ENCODE results near the gene STAU1. TPM values are rescaled to one million over a fixed set of nuclear protein-coding genes. Genes with fewer than 3 reads are reported as not detected.

STAU1 gene
- total and polyA plus RNA-seq, 4 donors, result 53.5 to 89.2 (median 65.2) TPM

DNA sequence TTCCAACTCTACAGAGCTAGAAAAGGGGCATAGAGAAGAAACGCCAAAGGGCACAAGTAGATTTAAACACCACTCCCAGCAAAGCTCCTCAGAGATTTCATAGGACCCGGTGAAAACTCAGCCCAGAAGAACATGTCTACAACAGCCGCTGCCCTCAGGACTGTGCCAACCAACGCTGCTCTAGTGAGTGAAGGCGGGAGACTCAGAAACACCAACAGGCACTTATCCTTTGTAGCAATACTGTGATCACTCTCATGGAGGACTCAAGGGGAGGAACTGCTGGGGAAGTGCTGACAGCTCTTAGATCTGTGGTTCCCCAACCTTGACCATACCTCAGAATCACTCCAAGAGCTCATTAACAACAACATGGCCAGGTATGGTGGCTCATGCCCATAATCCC is 39.5 kb downstream of the STAU1 start (continued):
- TF ChIP-seq, protein P1, sequence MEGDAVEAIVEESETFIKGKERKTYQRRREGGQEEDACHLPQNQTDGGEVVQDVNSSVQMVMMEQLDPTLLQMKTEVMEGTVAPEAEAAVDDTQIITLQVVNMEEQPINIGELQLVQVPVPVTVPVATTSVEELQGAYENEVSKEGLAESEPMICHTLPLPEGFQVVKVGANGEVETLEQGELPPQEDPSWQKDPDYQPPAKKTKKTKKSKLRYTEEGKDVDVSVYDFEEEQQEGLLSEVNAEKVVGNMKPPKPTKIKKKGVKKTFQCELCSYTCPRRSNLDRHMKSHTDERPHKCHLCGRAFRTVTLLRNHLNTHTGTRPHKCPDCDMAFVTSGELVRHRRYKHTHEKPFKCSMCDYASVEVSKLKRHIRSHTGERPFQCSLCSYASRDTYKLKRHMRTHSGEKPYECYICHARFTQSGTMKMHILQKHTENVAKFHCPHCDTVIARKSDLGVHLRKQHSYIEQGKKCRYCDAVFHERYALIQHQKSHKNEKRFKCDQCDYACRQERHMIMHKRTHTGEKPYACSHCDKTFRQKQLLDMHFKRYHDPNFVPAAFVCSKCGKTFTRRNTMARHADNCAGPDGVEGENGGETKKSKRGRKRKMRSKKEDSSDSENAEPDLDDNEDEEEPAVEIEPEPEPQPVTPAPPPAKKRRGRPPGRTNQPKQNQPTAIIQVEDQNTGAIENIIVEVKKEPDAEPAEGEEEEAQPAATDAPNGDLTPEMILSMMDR (IDR thresholded peaks at IDR 0.05; ENCODE audit: low read depth, low read length, missing input control), result no peak

DNA sequence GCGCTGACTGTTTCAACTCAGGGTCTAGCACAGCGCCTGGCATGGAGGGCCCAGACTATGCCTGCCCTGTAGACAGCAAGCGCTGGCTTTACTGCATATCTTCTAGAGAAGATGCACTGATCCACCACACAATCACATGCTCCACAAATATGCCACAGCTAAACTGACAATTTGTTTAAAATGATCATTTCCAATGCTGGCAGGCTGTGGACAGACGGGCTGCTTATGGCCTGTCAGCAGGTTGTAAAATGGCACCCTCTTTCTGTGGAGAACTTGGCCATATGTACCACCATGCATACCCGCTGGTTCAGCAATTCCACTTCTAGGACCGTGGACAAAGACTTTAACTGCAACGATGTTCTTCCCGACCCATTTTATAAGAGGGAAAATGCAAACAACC is 40.8 kb downstream of the STAU1 start:
- no peak overlapping the region for H3K27ac ChIP-seq (ENCODE audit: low read depth in 1 of 2, low read length in 2 of 2)
- H3K9ac ChIP-seq (ENCODE audit: low read depth in 1 of 2, low read length in 2 of 2), result no peak overlapping the region
- no peaks in the 10 kb centered on the region for H3K27me3 ChIP-seq (ENCODE audit: control insufficient read depth in 4 of 4, insufficient read depth in 4 of 4, low read length in 3 of 4)
- no peak overlapping the region for H3K4me3 ChIP-seq (ENCODE audit: low read depth in 1 of 3, low read length in 3 of 3)
- DNase-seq (ENCODE audit: low spot score), result no peak
- WGBS, result 97% methylated on average over 8 of the region's 8 CpGs
- H3K36me3 ChIP-seq (ENCODE audit: control insufficient read depth in 4 of 4, insufficient read depth in 3 of 4, low read depth in 1 of 4, low read length in 3 of 4), result peaks cover 13 to 51% (median 43%) of the 10 kb centered on the region in 4 donors
- TF ChIP-seq JUND (IDR thresholded peaks at IDR 0.05) (no peak), TAF1 (conservative IDR thresholded peaks at IDR 0.05) (no peak), YY1 (IDR thresholded peaks at IDR 0.05) (no peak), FOXA2 (IDR thresholded peaks at IDR 0.05) (no peak)
- TF ChIP-seq, protein P2, sequence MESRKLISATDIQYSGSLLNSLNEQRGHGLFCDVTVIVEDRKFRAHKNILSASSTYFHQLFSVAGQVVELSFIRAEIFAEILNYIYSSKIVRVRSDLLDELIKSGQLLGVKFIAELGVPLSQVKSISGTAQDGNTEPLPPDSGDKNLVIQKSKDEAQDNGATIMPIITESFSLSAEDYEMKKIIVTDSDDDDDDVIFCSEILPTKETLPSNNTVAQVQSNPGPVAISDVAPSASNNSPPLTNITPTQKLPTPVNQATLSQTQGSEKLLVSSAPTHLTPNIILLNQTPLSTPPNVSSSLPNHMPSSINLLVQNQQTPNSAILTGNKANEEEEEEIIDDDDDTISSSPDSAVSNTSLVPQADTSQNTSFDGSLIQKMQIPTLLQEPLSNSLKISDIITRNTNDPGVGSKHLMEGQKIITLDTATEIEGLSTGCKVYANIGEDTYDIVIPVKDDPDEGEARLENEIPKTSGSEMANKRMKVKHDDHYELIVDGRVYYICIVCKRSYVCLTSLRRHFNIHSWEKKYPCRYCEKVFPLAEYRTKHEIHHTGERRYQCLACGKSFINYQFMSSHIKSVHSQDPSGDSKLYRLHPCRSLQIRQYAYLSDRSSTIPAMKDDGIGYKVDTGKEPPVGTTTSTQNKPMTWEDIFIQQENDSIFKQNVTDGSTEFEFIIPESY (IDR thresholded peaks at IDR 0.05), result no peak
- TF ChIP-seq, protein P1 (IDR thresholded peaks at IDR 0.05; ENCODE audit: low read depth, low read length, missing input control), result no peak
- H3K9me3 ChIP-seq (ENCODE audit: control insufficient read depth in 4 of 4, low read length in 3 of 4), result no peaks in the 10 kb centered on the region
- H3K4me1 ChIP-seq (ENCODE audit: control insufficient read depth in 4 of 4, insufficient read depth in 4 of 4, low read length in 3 of 4), result no peaks in the 10 kb centered on the region

DNA sequence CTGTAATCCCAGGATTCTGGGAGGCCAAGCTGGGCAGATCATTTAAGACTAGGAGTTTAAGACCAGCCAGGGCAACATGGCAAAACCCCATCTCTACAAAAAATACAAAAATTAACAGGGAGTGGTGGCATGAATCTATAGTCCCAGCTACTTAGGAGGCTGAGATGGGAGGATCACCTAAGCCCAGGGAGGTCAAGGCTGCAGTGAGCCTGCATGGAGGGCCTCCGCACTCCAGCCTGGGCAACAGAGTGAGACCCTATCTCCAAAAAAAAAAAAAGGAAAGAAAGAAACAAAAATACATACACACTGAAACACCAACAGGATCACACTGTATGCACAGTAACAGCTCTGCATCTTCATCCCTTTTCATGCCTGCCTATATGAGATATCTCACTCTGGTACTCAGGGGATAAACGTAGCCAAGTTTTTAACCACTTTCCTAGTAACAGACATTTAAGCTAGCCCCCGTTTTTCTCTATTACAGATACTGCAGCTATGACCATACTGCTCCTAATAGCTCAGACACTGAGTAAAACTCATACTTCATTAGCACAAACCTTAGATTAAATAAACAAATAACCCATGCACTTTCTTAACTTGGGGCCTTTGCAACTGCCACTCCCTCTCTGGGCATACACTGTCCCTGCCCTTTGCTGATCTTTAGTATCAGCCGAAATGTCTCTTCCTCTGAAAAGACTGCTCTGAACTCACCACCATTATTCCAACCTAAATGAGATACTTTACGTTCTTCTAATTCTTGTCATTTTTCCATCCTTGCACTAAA is 41.5 kb downstream of the STAU1 start:
- Histone ChIP-seq H3K4me1 (ENCODE audit: control insufficient read depth in 4 of 4, insufficient read depth in 4 of 4, low read length in 3 of 4) (no peaks in the 10 kb centered on the region), H3K27me3 (ENCODE audit: control insufficient read depth in 4 of 4, insufficient read depth in 4 of 4, low read length in 3 of 4) (no peaks in the 10 kb centered on the region), H3K36me3 (ENCODE audit: control insufficient read depth in 4 of 4, insufficient read depth in 3 of 4, low read depth in 1 of 4, low read length in 3 of 4) (peaks cover 13 to 51% (median 40%) of the 10 kb centered on the region in 4 donors), H3K9me3 (ENCODE audit: control insufficient read depth in 4 of 4, low read length in 3 of 4) (no peaks in the 10 kb centered on the region), H3K27ac (ENCODE audit: low read depth in 1 of 2, low read length in 2 of 2) (no peak overlapping the region), H3K9ac (ENCODE audit: low read depth in 1 of 2, low read length in 2 of 2) (no peak overlapping the region), H3K4me3 (ENCODE audit: low read depth in 1 of 3, low read length in 3 of 3) (no peak overlapping the region)
- DNase-seq (ENCODE audit: low spot score), result no peak
- 88% methylated on average over 5 of the region's 5 CpGs for WGBS
- TF ChIP-seq, protein P3, sequence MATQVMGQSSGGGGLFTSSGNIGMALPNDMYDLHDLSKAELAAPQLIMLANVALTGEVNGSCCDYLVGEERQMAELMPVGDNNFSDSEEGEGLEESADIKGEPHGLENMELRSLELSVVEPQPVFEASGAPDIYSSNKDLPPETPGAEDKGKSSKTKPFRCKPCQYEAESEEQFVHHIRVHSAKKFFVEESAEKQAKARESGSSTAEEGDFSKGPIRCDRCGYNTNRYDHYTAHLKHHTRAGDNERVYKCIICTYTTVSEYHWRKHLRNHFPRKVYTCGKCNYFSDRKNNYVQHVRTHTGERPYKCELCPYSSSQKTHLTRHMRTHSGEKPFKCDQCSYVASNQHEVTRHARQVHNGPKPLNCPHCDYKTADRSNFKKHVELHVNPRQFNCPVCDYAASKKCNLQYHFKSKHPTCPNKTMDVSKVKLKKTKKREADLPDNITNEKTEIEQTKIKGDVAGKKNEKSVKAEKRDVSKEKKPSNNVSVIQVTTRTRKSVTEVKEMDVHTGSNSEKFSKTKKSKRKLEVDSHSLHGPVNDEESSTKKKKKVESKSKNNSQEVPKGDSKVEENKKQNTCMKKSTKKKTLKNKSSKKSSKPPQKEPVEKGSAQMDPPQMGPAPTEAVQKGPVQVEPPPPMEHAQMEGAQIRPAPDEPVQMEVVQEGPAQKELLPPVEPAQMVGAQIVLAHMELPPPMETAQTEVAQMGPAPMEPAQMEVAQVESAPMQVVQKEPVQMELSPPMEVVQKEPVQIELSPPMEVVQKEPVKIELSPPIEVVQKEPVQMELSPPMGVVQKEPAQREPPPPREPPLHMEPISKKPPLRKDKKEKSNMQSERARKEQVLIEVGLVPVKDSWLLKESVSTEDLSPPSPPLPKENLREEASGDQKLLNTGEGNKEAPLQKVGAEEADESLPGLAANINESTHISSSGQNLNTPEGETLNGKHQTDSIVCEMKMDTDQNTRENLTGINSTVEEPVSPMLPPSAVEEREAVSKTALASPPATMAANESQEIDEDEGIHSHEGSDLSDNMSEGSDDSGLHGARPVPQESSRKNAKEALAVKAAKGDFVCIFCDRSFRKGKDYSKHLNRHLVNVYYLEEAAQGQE (IDR thresholded peaks at IDR 0.05), result no peak
- TF ChIP-seq, protein P1 (IDR thresholded peaks at IDR 0.05; ENCODE audit: low read depth, low read length, missing input control), result no peak
- no peak for TF ChIP-seq FOXA1 (IDR thresholded peaks at IDR 0.05)
- TF ChIP-seq, protein P4, sequence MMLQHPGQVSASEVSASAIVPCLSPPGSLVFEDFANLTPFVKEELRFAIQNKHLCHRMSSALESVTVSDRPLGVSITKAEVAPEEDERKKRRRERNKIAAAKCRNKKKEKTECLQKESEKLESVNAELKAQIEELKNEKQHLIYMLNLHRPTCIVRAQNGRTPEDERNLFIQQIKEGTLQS (IDR thresholded peaks at IDR 0.05), result no peak
- no peak for TF ChIP-seq JUND (IDR thresholded peaks at IDR 0.05)
- no peak for TF ChIP-seq TAF1 (conservative IDR thresholded peaks at IDR 0.05)
- no peak for TF ChIP-seq EGR1 (IDR thresholded peaks at IDR 0.05; ENCODE audit: low read depth in 2 of 2)
- TF ChIP-seq, protein P2 (IDR thresholded peaks at IDR 0.05), result no peak
- no peak for TF ChIP-seq FOXA2 (IDR thresholded peaks at IDR 0.05)
- TF ChIP-seq RAD21 (IDR thresholded peaks at IDR 0.05), result no peak
- no peak for TF ChIP-seq RXRA (IDR thresholded peaks at IDR 0.05)

All from liver (tissue), 9 donors.